PC-3 (cell line): ENCODE results near the gene PHLDA3. TPM values are rescaled to one million over a fixed set of nuclear protein-coding genes. Genes with fewer than 3 reads are reported as not detected.

Experiments
- ATAC-seq: fragments of 200-7000 bp; cut with Tn5 transposase; 2 replicates; pipeline ENCODE4 v1.9.1; 2020; ENCODE audit warnings: mild to moderate bottlenecking, moderate library complexity
- BruUV-seq: library from RNA; stranded (reverse); fragments of 400-500 nt; replicated peaks from 2 replicates; lab custom pipeline; 2021; lab: Mats Ljungman, UMichigan
- CTCF ChIA-PET: fragments of 300-600 bp; sonication (Branson Sonifier 250); formaldehyde crosslinking; loops from one replicate; lab custom pipeline; 2022; ENCODE audit warnings: antibody characterized with exemption; lab: Charles Lee
- POLR2A ChIA-PET: fragments of 300-600 bp; sonication (Branson Sonifier 250); formaldehyde crosslinking; loops from one replicate; lab custom pipeline; 2022; ENCODE audit warnings: antibody characterized with exemption; ENCODE audit not compliant: unreplicated experiment; lab: Charles Lee
- DNase-seq: peaks from one replicate; pipeline ENCODE4 v3.0.0-alpha.2; 2015
- H2AFZ ChIP-seq: fragments of 300-600 bp; sonication (generic); 2 replicates; pipeline ENCODE4 v1.6.0; 2016; ENCODE audit warnings: antibody characterized with exemption, low read length
- H3F3A ChIP-seq: fragments of 300-600 bp; sonication (generic); one replicate; pipeline ENCODE4 v1.6.0; 2017; ENCODE audit warnings: antibody characterized with exemption, low read length, control low read depth, mild to moderate bottlenecking; ENCODE audit not compliant: unreplicated experiment
- H3K27ac ChIP-seq: fragments of 300-600 bp; sonication (generic); 2 replicates; pipeline ENCODE4 v1.5.1; 2016; ENCODE audit warnings: mild to moderate bottlenecking, low read length
- H3K27me3 ChIP-seq: fragments of 300-600 bp; sonication (generic); 2 replicates; pipeline ENCODE4 v1.6.1; 2016; ENCODE audit warnings: low read length, mixed read lengths
- H3K36me3 ChIP-seq: fragments of 300-600 bp; sonication (generic); 2 replicates; pipeline ENCODE4 v1.6.1; 2016; ENCODE audit warnings: low read depth, mixed run types, low read length, mixed read lengths
- H3K4me1 ChIP-seq: fragments of 300-600 bp; sonication (generic); 2 replicates; pipeline ENCODE4 v1.5.1; 2016; ENCODE audit warnings: low read length; ENCODE audit not compliant: insufficient read depth
- H3K4me2 ChIP-seq: fragments of 300-600 bp; sonication (generic); 2 replicates; pipeline ENCODE4 v1.6.0; 2016; ENCODE audit warnings: low read length
- H3K4me3 ChIP-seq: fragments of 300-600 bp; sonication (generic); 2 replicates; pipeline ENCODE4 v1.5.1; 2016; ENCODE audit warnings: mild to moderate bottlenecking, low read length, mixed read lengths
- H3K79me2 ChIP-seq: fragments of 300-600 bp; sonication (generic); 2 replicates; pipeline ENCODE4 v1.6.1; 2017; ENCODE audit warnings: low read length, mixed read lengths
- H3K9ac ChIP-seq: fragments of 300-600 bp; sonication (generic); 2 replicates; pipeline ENCODE4 v1.6.0; 2016; ENCODE audit warnings: mild to moderate bottlenecking, low read length
- H3K9me2 ChIP-seq: fragments of 300-600 bp; sonication (generic); replicated peaks from 2 replicates; pipeline ENCODE4 v1.6.1; 2016; ENCODE audit warnings: mixed run types, low read length, mixed read lengths
- H3K9me3 ChIP-seq: fragments of 300-600 bp; sonication (generic); 2 replicates; pipeline ENCODE4 v1.6.1; 2016; ENCODE audit warnings: low read length, mixed read lengths
- H4K20me1 ChIP-seq: fragments of 300-600 bp; sonication (generic); 2 replicates; pipeline ENCODE4 v1.6.1; 2016; ENCODE audit warnings: low read length, mixed read lengths
- EZH2 ChIP-seq: fragments of 300-600 bp; sonication (generic); IDR thresholded peaks from one replicate; pipeline ENCODE4 v1.6.1; 2017; ENCODE audit warnings: antibody characterized with exemption, mild to moderate bottlenecking, low read length; ENCODE audit not compliant: unreplicated experiment
- EZH2phosphoT487 ChIP-seq: fragments of 300-600 bp; sonication (generic); IDR thresholded peaks from 2 replicates; pipeline ENCODE4 v1.6.1; 2018; ENCODE audit warnings: mild to moderate bottlenecking, antibody characterized with exemption, low read length, borderline replicate concordance
- intact Hi-C: fragments of 100-400 bp; cut with micrococcal nuclease; formaldehyde crosslinking; loops from 2 replicates; pipeline ENCODE4 v1.9.0; 2023
- total RNA-seq: library from RNA; depleted of rRNA; stranded (reverse); fragments of >200 nt; gene quantifications from 2 replicates; pipeline ENCODE4 v1.2.3, GENCODE V29; 2014; rRNA removed
- TF ChIP-seq, protein P1 (sequence below): fragments of 300-600 bp; sonication (generic); conservative IDR thresholded peaks from 2 replicates; pipeline ENCODE4 v1.5.1; 2017; ENCODE audit warnings: antibody characterized with exemption, low read depth, mild to moderate bottlenecking, low read length

PHLDA3 gene
- total RNA-seq, 1 experiment from 2014 or later, result 216 TPM

DNA sequence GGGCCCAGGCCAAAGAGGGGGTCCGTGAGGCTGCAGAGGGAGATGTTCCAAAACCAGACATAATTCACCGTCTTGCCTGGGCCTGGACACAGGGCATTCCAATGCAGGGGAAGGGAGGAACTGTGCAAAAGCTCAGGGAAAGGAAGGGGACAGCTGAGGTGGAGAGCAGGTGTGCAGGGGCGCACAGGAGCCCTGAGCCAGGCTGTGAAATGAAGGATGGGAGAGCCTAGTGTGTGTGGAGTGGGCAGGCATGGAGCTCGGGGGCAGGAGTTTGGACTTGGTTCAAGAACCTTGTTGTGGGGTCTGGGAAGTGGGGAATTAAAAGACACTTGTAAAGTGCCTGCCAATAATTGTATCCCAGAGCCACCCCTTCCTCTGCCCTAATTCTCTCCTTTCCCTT, 49.7 kb downstream of the PHLDA3 start:
- Histone ChIP-seq H2AFZ (no peak overlapping the region), H4K20me1 (no peaks in the 10 kb centered on the region), H3F3A (no peaks in the 10 kb centered on the region), H3K4me3 (no peak overlapping the region), H3K27me3 (no peaks in the 10 kb centered on the region), H3K27ac (no peak overlapping the region), H3K9ac (no peak overlapping the region), H3K4me1 (no peaks in the 10 kb centered on the region), H3K4me2 (no peak overlapping the region), H3K9me2 (no peaks in the 10 kb centered on the region), H3K79me2 (no peaks in the 10 kb centered on the region), H3K36me3 (no peaks in the 10 kb centered on the region), H3K9me3 (no peaks in the 10 kb centered on the region)
- POLR2A ChIA-PET, result no interaction called here
- no peak for ATAC-seq
- BruUV-seq, result no TSS peak
- intact Hi-C loops, result no loop called here
- TF ChIP-seq EZH2 (no peak), EZH2phosphoT487 (no peak)
- no peak for DNase-seq
- CTCF ChIA-PET, result no interaction called here

DNA sequence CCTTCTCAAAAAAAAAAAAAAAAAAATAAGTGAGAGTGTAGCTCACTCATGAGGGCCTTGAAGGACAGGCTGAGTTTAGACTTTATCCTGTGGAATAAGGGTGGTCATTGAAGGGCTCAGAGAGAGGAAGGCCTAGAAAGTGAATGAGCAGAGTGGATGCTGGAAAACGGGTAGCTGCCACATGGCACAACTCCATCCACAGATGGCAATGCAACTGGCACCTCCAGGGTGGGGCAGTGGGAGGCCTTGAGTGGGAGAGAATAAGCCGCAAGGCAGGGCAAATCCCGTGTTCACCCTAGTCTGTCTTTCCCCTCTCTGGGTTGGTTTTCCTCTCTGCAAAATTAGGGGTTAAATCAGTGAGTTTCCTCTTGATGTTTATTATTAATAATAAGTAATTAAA, 50.5 kb downstream of the PHLDA3 start:
- Histone ChIP-seq H4K20me1 (no peaks in the 10 kb centered on the region), H3K27me3 (no peaks in the 10 kb centered on the region), H3K9me3 (no peaks in the 10 kb centered on the region), H3K36me3 (no peaks in the 10 kb centered on the region), H3K4me1 (no peaks in the 10 kb centered on the region), H2AFZ (no peak overlapping the region), H3K9me2 (no peaks in the 10 kb centered on the region), H3K27ac (no peak overlapping the region), H3K4me2 (no peak overlapping the region), H3F3A (no peaks in the 10 kb centered on the region), H3K4me3 (no peak overlapping the region), H3K9ac (no peak overlapping the region), H3K79me2 (no peaks in the 10 kb centered on the region)
- no peak for DNase-seq
- ChIA-PET CTCF (no interaction called here), POLR2A (interaction anchor here (0.6 kb wide), 2 partner anchors 30 to 1098 kb away, joined by 16 to 27 read pairs; no protein-coding TSS in a partner anchor)
- no peak for TF ChIP-seq EZH2
- no peak for TF ChIP-seq EZH2phosphoT487
- TF ChIP-seq, protein P1, sequence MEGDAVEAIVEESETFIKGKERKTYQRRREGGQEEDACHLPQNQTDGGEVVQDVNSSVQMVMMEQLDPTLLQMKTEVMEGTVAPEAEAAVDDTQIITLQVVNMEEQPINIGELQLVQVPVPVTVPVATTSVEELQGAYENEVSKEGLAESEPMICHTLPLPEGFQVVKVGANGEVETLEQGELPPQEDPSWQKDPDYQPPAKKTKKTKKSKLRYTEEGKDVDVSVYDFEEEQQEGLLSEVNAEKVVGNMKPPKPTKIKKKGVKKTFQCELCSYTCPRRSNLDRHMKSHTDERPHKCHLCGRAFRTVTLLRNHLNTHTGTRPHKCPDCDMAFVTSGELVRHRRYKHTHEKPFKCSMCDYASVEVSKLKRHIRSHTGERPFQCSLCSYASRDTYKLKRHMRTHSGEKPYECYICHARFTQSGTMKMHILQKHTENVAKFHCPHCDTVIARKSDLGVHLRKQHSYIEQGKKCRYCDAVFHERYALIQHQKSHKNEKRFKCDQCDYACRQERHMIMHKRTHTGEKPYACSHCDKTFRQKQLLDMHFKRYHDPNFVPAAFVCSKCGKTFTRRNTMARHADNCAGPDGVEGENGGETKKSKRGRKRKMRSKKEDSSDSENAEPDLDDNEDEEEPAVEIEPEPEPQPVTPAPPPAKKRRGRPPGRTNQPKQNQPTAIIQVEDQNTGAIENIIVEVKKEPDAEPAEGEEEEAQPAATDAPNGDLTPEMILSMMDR, result no peak
- intact Hi-C loops, result no loop called here
- ATAC-seq, result no peak
- no TSS peak for BruUV-seq

Other genes with a start within 250 kb of the PHLDA3 start
- 211 and 259 TPM in 2 replicates for gene PKP1, start 185.7 kb downstream of the PHLDA3 start, total RNA-seq
- gene TNNT2, start 91.5 kb downstream of the PHLDA3 start, total RNA-seq, result 1.1 and 2.9 TPM in 2 replicates
- 310 and 381 TPM in 2 replicates for gene LAD1, start 69.9 kb downstream of the PHLDA3 start, total RNA-seq
- gene TNNI1, start 47.5 kb downstream of the PHLDA3 start, total RNA-seq, result not detected in 2 replicates
- 147 and 189 TPM in 2 replicates for gene CSRP1, start 37.9 kb upstream of the PHLDA3 start, total RNA-seq
- gene NAV1, start 69.9 kb upstream of the PHLDA3 start, total RNA-seq, result 2.6 and 6.5 TPM in 2 replicates